HepG2 (cell line): ENCODE data around the gene MPV17L2. TPM values are rescaled to one million over a fixed set of nuclear protein-coding genes. Genes with fewer than 3 reads are reported as not detected.

Source experiments
- CEBPG ChIP-seq: IDR thresholded peaks from 2 replicates; pipeline ENCODE4 v1.6.1; 2016
- DNMT1 ChIP-seq: sonication (generic); formaldehyde crosslinking; IDR thresholded peaks from 2 replicates; pipeline ENCODE4 v1.5.1; 2020; ENCODE audit warnings: mild to moderate bottlenecking, missing genetic modification reagents
- EEA1 ChIP-seq: sonication (generic); formaldehyde crosslinking; IDR thresholded peaks from 2 replicates; pipeline ENCODE4 v1.5.1; 2020; ENCODE audit warnings: mild to moderate bottlenecking, missing genetic modification reagents, borderline replicate concordance
- HMGA1 ChIP-seq: sonication (generic); formaldehyde crosslinking; conservative IDR thresholded peaks from 2 replicates; pipeline ENCODE4 v1.4.0; 2020; ENCODE audit warnings: missing genetic modification reagents
- HOXA5 ChIP-seq: sonication (generic); formaldehyde crosslinking; IDR thresholded peaks from 2 replicates; pipeline ENCODE4 v1.4.0; 2020; ENCODE audit warnings: missing genetic modification reagents
- KDM2A ChIP-seq: sonication (generic); formaldehyde crosslinking; IDR thresholded peaks from 2 replicates; pipeline ENCODE4 v1.4.0; 2020; ENCODE audit warnings: low read depth, missing genetic modification reagents, borderline replicate concordance
- KLF6 ChIP-seq: IDR thresholded peaks from 2 replicates; pipeline ENCODE4 v1.8.0; 2016; ENCODE audit warnings: missing biosample characterization, missing genetic modification reagents
- NONO ChIP-seq, 2 experiments: fragments of 450-650 bp in 1 of 2; sonication (generic) in 1 of 2; formaldehyde crosslinking in 1 of 2; IDR thresholded peaks in 1 of 2; conservative IDR thresholded peaks in 1 of 2; 2 replicates each; pipeline versions ENCODE4 v1.6.1 to v1.8.0; 2017 to 2022; ENCODE audit warnings: mild to moderate bottlenecking in 1 of 2, missing genetic modification reagents in 1 of 2, moderate library complexity in 1 of 2
- PHF8 ChIP-seq: sonication (generic); formaldehyde crosslinking; IDR thresholded peaks from 2 replicates; pipeline ENCODE4 v1.5.0; 2020; ENCODE audit warnings: missing genetic modification reagents
- XRCC5 ChIP-seq: fragments of 200-400 bp; formaldehyde crosslinking; optimal IDR thresholded peaks from 2 replicates; pipeline ENCODE3; 2017; ENCODE audit warnings: mild to moderate bottlenecking, low read length
- ZFY ChIP-seq: sonication (generic); formaldehyde crosslinking; IDR thresholded peaks from 2 replicates; pipeline ENCODE4 v1.4.0; 2020; ENCODE audit warnings: missing genetic modification reagents
- ZNF33A ChIP-seq: sonication (generic); formaldehyde crosslinking; IDR thresholded peaks from 2 replicates; pipeline ENCODE4 v1.5.1; 2020; ENCODE audit warnings: missing genetic modification reagents, mild to moderate bottlenecking, moderate library complexity, borderline replicate concordance
- ZNF484 ChIP-seq: sonication (generic); formaldehyde crosslinking; IDR thresholded peaks from 2 replicates; pipeline ENCODE4 v1.5.1; 2020; ENCODE audit warnings: mild to moderate bottlenecking, low read depth, missing genetic modification reagents, borderline replicate concordance
- ZNF557 ChIP-seq: sonication (generic); formaldehyde crosslinking; IDR thresholded peaks from 2 replicates; pipeline ENCODE4 v1.4.0; 2020; ENCODE audit warnings: missing genetic modification reagents
- ZNF605 ChIP-seq: sonication (generic); formaldehyde crosslinking; IDR thresholded peaks from 2 replicates; pipeline ENCODE4 v1.8.0; 2022; ENCODE audit warnings: mild to moderate bottlenecking, missing genetic modification reagents
- ZSCAN20 ChIP-seq: sonication (generic); formaldehyde crosslinking; IDR thresholded peaks from 2 replicates; pipeline ENCODE4 v1.4.0; 2020; ENCODE audit warnings: missing genetic modification reagents, mild to moderate bottlenecking, borderline replicate concordance
- polyA plus RNA-seq, 8 experiments: library from polyadenylated mRNA; depleted of rRNA in 3 of 8; stranded (reverse) in 7 of 8; unstranded in 1 of 8; fragments of >200 nt; fragmentation: Illumina TruSeq in 4 of 8; extraction: Trizol in 4 of 8; gene quantifications; 2 replicates each; pipeline versions ENCODE4 v1.2.1 to v1.2.3, GENCODE V29; 2011 to 2016; ENCODE audit warnings: low read depth in 4 of 8, missing spikeins in 1 of 8, mixed read lengths in 1 of 8; ENCODE audit not compliant: insufficient read depth in 1 of 8
- total RNA-seq, 5 experiments: library from RNA; depleted of rRNA; stranded (reverse); fragments of >200 nt; fragmentation: Illumina TruSeq; extraction: Trizol; gene quantifications; 2 replicates each; pipeline ENCODE4 v1.2.3, GENCODE V29; 2016; ENCODE audit warnings: low read depth in 1 of 5
- TF ChIP-seq, protein P1 (sequence below): sonication (generic); formaldehyde crosslinking; conservative IDR thresholded peaks from 2 replicates; pipeline ENCODE4 v1.8.1; 2023; ENCODE audit warnings: missing genetic modification reagents
- TF ChIP-seq, protein P2 (sequence below): IDR thresholded peaks from 2 replicates; pipeline ENCODE4 v1.6.1; 2016
- TF ChIP-seq, protein P3 (sequence below), 2 experiments: fragments of 450-650 bp in 1 of 2; sonication (generic) in 1 of 2; formaldehyde crosslinking; IDR thresholded peaks; 2 replicates each; pipeline versions ENCODE4 v1.5.0 to v1.8.0; 2020 to 2022; ENCODE audit warnings: mild to moderate bottlenecking in 1 of 2, missing genetic modification reagents in 1 of 2
- TF ChIP-seq, protein P4 (sequence below): IDR thresholded peaks from 2 replicates; pipeline ENCODE4 v1.6.1; 2016; ENCODE audit warnings: missing compliant biosample characterization, missing genetic modification reagents, borderline replicate concordance
- TF ChIP-seq, protein P5 (sequence below): sonication (generic); formaldehyde crosslinking; IDR thresholded peaks from 2 replicates; pipeline ENCODE4 v1.5.0; 2020; ENCODE audit warnings: missing genetic modification reagents
- TF ChIP-seq, protein P6 (sequence below): sonication (generic); formaldehyde crosslinking; IDR thresholded peaks from 2 replicates; pipeline ENCODE4 v1.9.0; 2021; ENCODE audit warnings: missing genetic modification reagents, mild to moderate bottlenecking, borderline replicate concordance

The MPV17L2 gene
- total and polyA plus RNA-seq, 2 of the 13 experiments (the other 11 are each of a cell fraction or from before 2014, with no cell fraction given): 13.6 to 16.7 TPM

DNA sequence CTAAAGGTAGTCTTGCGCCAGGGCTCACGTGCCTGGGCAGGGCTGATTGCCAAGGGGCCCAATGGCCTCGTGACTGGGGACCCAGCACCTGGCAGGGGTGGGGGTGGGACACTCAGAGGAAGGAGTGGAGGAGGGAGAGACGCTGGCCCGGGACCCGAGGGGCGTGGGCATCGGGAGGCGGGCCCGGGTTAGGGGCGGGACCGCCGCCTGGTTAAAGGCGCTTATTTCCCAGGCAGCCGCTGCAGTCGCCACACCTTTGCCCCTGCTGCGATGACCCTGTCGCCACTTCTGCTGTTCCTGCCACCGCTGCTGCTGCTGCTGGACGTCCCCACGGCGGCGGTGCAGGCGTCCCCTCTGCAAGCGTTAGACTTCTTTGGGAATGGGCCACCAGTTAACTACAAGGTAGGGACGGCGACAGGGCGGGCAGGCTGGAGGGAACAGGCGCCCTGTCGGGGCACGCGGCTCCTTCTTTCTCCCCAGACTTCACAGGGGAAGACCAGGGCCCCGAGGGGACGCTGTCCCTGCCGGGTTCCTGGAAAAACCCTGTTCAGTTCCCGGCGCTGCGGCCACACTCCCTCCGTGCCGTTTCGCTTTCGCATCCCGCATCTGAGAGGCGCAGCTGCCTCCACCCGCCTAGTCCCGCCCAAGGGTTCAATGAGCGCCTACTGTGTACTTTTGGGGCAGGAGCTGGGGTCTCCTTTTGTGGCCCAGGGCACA is 19.3 kb upstream of the MPV17L2 start, which contains the start of gene IFI30 (continued):
- TF ChIP-seq, protein P1, sequence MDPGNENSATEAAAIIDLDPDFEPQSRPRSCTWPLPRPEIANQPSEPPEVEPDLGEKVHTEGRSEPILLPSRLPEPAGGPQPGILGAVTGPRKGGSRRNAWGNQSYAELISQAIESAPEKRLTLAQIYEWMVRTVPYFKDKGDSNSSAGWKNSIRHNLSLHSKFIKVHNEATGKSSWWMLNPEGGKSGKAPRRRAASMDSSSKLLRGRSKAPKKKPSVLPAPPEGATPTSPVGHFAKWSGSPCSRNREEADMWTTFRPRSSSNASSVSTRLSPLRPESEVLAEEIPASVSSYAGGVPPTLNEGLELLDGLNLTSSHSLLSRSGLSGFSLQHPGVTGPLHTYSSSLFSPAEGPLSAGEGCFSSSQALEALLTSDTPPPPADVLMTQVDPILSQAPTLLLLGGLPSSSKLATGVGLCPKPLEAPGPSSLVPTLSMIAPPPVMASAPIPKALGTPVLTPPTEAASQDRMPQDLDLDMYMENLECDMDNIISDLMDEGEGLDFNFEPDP: 0 out of 2 replicates have a peak, but pooled peaks have one; percentile 82
- TF ChIP-seq HOXA5 (peak; percentile 66), KDM2A (CRISPR knock-in tag) (peak; percentile 70), ZNF33A (CRISPR knock-in tag) (no peak), XRCC5 (peak; percentile 23), NONO (IDR thresholded peaks at IDR 0.05) (no peak), NONO (CRISPR knock-in tag; conservative IDR thresholded peaks at IDR 0.05) (peak; percentile 28; the same call in 1 of the 2 replicates), CEBPG (no peak), EEA1 (peak; percentile 26; the same call in 1 of the 2 replicates), ZNF484 (CRISPR knock-in tag) (no peak), ZFY (peak; percentile 70), ZNF557 (CRISPR knock-in tag) (no peak), HMGA1 (CRISPR knock-in tag) (no peak), PHF8 (peak; percentile 39; the same call in 1 of the 2 replicates), DNMT1 (CRISPR knock-in tag) (no peak; the same call in 1 of the 2 replicates), ZSCAN20 (CRISPR knock-in tag) (no peak), ZNF605 (CRISPR knock-in tag) (no peak; the same call in 1 of the 2 replicates), KLF6 (CRISPR knock-in tag) (0 out of 2 replicates have a peak, but pooled peaks have one; percentile 22)
- TF ChIP-seq, protein P2, sequence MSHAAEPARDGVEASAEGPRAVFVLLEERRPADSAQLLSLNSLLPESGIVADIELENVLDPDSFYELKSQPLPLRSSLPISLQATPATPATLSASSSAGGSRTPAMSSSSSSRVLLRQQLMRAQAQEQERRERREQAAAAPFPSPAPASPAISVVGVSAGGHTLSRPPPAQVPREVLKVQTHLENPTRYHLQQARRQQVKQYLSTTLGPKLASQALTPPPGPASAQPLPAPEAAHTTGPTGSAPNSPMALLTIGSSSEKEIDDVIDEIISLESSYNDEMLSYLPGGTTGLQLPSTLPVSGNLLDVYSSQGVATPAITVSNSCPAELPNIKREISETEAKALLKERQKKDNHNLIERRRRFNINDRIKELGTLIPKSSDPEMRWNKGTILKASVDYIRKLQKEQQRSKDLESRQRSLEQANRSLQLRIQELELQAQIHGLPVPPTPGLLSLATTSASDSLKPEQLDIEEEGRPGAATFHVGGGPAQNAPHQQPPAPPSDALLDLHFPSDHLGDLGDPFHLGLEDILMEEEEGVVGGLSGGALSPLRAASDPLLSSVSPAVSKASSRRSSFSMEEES (CRISPR knock-in tag): peak; percentile 94
- TF ChIP-seq, protein P3, sequence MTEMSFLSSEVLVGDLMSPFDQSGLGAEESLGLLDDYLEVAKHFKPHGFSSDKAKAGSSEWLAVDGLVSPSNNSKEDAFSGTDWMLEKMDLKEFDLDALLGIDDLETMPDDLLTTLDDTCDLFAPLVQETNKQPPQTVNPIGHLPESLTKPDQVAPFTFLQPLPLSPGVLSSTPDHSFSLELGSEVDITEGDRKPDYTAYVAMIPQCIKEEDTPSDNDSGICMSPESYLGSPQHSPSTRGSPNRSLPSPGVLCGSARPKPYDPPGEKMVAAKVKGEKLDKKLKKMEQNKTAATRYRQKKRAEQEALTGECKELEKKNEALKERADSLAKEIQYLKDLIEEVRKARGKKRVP (CRISPR knock-in tag; IDR thresholded peaks at IDR 0.05): 0 out of 4 replicates have a peak, but pooled peaks of 1 of the 2 experiments have one; percentile 40
- TF ChIP-seq, protein P4, sequence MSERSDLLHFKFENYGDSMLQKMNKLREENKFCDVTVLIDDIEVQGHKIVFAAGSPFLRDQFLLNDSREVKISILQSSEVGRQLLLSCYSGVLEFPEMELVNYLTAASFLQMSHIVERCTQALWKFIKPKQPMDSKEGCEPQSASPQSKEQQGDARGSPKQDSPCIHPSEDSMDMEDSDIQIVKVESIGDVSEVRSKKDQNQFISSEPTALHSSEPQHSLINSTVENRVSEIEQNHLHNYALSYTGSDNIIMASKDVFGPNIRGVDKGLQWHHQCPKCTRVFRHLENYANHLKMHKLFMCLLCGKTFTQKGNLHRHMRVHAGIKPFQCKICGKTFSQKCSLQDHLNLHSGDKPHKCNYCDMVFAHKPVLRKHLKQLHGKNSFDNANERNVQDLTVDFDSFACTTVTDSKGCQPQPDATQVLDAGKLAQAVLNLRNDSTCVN: no peak
- TF ChIP-seq, protein P5, sequence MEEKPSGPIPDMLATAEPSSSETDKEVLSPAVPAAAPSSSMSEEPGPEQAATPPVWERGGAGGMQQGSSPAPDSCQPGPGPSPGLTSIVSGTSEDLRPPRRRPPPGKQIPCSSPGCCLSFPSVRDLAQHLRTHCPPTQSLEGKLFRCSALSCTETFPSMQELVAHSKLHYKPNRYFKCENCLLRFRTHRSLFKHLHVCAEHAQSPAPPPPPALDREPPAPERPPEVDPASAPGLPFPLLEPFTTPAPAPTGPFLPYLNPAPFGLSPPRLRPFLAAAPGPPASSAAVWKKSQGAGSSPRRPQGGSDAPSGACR: no peak
- TF ChIP-seq, protein P6, sequence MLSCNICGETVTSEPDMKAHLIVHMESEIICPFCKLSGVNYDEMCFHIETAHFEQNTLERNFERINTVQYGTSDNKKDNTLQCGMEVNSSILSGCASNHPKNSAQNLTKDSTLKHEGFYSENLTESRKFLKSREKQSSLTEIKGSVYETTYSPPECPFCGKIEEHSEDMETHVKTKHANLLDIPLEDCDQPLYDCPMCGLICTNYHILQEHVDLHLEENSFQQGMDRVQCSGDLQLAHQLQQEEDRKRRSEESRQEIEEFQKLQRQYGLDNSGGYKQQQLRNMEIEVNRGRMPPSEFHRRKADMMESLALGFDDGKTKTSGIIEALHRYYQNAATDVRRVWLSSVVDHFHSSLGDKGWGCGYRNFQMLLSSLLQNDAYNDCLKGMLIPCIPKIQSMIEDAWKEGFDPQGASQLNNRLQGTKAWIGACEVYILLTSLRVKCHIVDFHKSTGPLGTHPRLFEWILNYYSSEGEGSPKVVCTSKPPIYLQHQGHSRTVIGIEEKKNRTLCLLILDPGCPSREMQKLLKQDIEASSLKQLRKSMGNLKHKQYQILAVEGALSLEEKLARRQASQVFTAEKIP (CRISPR knock-in tag): no peak
